ENCODE measurements around the gene NME3.

NME3 gene

DNA sequence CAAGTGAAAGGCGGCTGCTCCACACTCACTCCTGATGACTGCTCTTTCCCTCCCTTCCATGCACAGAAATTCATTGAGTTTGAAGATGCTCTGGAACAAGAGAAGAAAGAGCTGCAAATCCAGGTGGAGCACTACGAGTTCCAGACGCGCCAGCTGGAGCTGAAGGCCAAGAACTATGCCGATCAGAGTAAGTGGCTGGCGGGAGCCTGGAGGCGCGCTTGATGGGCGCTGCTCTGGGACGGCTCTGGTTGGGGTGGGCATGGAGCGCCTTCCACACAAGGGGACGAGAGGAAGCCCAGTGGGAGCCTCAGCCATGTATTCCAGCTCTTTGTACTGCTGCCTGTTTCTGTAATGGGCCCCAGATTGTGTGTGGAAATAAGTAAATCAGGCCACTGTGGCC is 46.9 kb downstream of the NME3 start:
- DNase-seq (ENCODE audit: low spot score) = no peak

DNA sequence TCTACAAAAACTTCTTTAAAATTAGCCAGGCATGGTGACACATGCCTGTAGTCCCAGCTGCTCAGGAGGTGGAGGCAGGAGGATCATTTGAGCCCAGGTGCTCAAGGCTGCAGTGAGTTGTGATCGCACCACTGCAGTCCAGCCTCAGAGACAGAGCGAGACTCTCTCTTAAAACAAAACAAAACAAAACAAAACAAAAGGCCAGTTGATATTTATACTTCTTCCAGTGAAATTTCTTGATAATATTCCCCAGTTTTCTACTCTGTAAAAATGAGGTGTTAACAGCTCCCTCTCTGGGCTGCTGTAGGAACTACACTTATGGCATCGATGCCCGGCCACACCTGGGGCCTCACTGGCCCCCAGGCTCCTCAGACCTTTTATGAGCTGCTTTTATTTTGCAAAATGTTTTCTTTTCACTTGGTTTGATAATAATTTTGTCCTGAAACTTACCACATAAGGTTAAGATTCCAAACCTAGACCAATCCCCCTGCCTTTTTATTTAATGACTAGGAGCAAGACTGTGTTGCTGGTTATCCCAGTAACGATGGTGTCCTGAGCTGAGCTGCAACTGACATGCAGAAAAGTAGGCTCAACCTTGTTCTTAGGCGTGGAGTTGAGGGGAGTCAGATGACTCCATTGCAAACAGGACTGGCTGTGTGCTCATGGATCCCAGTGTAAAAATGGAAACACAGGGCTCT is 47.7 kb downstream of the NME3 start:
- peak; percentile 69 for DNase-seq (ENCODE audit: low spot score)

DNA sequence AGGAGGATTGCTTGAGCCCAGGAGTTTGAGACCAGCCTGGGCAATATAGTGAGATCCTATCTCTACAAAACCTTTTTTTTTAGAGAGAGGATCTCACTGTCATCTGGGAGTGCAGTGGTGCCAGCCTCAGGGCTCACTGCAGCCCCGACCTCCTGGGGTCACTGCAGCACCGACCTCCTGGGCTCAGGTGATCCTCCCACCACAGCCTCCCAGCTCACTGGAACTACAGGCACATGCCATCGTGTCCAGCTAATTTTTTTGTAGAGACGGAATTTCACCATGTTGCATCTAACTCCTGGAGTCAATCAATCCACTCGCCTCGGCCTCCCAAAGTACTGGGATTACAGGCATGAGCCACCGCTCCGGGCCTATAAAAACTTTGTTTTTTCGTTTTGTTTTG is 50.0 kb downstream of the NME3 start:
- DNase-seq (ENCODE audit: low spot score) = no peak
